HG03060 (cell line): Measurements from ENCODE around the gene RABL3.
"Not testable (repeated sequence)": the region's sequence is repeated elsewhere in the genome, so short reads cannot be mapped to it uniquely, and the experiment has no call there.

Source experiments
- ATAC-seq: cut with Tn5 transposase; IDR thresholded peaks from one replicate; pipeline ENCODE4 v1.9.1; 2021; ENCODE audit warnings: low read depth, moderate number of reproducible peaks; ENCODE audit not compliant: unreplicated experiment

Gene RABL3, protein sequence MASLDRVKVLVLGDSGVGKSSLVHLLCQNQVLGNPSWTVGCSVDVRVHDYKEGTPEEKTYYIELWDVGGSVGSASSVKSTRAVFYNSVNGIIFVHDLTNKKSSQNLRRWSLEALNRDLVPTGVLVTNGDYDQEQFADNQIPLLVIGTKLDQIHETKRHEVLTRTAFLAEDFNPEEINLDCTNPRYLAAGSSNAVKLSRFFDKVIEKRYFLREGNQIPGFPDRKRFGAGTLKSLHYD

DNA sequence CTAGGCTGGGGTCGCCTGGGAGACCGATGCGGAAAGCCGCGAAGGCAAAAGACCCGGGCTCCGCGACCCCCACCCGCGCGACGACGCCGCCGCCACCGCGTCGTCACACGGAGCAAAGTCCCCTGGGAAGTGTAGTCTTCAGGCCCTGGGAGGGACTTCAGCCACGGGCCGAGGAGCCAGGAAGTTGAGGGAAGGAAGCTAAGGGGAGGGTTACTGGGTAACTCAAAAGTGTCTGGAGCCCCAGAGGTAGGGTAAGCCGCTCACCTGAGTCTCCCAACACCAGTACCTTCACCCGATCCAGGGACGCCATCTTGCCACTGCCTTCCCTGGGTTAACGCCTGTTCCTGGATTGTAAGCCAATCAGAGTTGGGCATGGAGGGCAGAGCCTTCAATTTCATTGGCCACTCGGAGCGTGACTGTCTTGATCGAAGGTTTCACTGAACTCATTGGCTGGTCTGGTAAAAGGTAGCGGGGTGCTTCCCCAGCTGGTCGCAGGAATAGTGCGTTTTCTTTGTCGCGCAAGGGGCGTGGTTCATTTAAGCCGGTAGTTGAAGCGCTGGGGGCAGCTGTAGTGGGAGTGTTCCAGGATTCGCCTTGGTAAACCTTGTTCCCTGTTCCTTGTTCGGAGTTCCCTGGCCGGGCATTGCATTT, at the start of gene RABL3, which contains the start of gene GTF2E1:
Gene RABL3 (minus strand): TSS at position 319 of the 651 bp plus-strand sequence. CDS start 9 bp downstream, at position 310.
Gene GTF2E1 (plus strand): TSS at position 547 of the 651 bp plus-strand sequence. CDS start 7,809 bp downstream, outside the sequence.
- peak; percentile 99 for ATAC-seq

DNA sequence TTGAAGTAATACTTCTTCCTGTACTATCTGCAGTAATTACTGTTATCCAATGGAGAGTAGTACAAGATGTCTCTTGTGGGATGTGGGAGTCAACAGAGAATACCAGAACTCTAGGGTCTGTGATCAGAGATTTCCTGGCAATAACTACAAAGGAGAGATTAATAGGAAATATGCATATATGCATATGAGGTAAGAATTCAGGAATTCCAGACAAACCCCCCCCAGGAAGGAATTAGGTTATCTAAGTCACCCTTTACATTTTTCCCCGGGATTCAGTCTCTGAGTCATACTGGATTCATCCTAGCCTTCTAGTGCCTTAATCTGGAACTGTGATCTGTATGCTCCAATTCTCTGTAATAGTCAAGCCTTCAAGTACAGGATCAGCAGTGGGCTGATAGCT, 49.6 kb upstream of the RABL3 start:
- no peak for ATAC-seq

- ATAC-seq = no peak
These were observed 48.7 kb upstream of the RABL3 start for GRCh38 chr3:120791010-120791409.

- ATAC-seq = peak; percentile 57
These were observed 43.5 kb upstream of the RABL3 start for GRCh38 chr3:120785832-120786231.

DNA sequence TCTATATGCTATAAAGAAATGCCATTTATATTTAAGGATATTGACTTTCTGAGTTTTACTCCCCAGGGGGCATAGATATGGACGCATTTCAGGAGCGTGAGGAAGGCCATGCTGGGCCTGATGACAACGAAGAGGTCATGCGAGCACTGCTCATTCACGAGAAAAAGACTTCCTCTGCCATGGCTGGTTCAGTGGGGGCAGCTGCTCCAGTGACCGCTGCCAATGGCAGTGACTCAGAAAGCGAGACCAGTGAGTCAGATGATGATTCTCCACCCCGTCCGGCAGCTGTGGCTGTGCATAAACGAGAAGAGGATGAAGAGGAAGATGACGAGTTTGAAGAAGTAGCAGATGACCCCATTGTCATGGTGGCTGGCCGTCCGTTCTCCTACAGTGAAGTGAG, 38.7 kb upstream of the RABL3 start:
- ATAC-seq = peak; percentile 95

DNA sequence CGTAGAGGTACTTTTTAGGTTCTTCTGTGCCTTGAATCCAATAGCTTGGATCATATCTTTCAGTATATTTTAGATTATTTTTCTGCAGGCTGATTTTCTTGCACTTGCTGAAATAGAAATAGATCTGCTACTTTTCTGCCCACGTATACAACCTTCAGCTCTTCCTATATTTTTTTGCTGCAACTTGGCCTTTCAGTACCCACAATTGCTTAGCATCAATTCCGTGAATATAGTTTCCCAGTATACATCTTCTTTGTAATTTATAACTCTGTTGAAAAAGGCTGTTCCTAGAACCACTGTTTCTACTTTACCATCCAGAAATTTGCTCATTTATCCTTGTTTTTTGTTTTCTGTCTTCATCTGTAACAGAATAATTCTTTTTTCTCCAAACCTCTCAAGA, 36.5 kb upstream of the RABL3 start:
- ATAC-seq = no peak

- ATAC-seq = no peak
These were observed 33.1 kb upstream of the RABL3 start for GRCh38 chr3:120775411-120775810.

GRCh38 chr3:120773932-120774331, 31.6 kb upstream of the RABL3 start:
- peak; percentile 82 for ATAC-seq

DNA sequence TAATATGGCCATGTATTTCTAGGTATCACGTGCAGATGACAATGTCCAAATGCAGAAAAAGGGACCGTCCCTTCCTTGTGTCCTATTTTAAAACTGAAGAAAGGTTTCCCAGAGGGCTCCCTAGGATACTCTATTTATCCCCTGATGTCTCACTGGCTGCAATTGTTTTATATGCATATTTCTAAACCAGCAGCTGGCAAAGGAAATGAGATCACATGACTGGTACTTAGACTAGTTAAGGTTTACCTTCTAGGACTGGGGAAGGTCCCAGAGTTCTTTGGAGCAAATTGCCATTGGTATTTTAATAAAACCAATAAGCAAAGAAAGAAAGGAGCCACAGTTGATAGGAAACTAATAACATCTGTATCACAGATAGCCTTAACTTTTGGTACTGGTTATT, 29.8 kb upstream of the RABL3 start:
- ATAC-seq = no peak

DNA sequence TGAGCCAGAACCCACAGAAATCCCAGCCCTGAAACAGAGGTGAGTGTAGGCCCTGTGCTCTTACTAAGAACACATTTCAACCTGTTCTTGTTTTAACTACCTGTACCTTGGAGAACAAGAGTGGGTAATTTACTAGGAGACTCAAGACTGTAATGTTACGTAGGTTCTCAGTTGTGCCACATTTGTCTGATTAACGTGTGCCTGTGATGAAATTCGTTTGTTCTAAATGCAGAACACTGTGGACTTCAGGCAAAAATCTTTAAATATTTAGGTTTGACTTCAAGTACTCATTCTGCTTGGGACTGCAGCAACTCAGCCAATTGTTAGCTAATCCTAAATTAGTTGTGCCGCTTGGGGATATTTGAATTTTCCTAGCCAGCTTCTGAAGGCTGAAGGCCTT, 28.6 kb upstream of the RABL3 start:
- no peak for ATAC-seq

- ATAC-seq = no peak
These were observed 27.1 kb upstream of the RABL3 start for GRCh38 chr3:120769436-120769835.

DNA sequence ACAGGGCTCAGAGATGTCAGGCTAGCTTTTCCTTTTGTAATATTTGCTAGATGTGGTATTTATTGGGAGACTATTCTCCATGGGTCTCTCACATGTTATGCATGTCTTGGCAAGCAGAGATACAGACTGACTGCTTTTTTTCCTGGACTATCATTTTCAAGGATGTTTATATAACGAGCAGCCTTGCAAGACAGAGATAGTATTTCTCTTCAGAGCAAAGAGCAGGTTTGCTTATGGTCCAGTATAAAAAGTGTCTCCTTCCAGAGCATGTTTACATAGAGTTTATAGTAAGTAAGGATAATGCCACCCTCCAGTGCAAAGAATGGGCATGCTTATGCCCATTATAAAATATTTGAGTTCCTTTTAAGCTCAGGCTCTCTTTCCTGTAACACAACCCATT, 24.8 kb upstream of the RABL3 start:
- ATAC-seq = no peak

DNA sequence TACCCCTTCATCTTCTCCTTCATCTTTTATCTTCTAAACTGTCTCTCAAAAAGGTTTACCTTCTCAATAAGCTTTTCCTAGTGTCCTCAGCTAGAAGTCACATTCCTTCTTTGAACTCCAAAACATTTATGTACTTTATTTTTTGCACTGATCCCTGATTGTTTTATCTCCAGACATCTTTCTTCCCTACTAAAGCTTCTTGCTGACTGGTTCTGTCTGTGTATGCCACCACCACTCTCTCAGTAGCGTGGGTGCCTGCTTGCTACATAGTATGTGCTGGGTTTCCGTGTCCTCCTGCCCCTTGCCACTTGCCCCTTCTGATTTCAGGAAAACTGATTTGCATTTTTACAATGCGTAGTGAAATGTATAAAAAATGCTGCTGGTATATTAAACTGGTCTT, 24.3 kb upstream of the RABL3 start:
- no peak for ATAC-seq

GRCh38 chr3:120765830-120766493, 23.6 kb upstream of the RABL3 start:
- peak; percentile 33 for ATAC-seq

- no peak for ATAC-seq
These were observed 21.9 kb upstream of the RABL3 start for GRCh38 chr3:120764206-120764605.

DNA sequence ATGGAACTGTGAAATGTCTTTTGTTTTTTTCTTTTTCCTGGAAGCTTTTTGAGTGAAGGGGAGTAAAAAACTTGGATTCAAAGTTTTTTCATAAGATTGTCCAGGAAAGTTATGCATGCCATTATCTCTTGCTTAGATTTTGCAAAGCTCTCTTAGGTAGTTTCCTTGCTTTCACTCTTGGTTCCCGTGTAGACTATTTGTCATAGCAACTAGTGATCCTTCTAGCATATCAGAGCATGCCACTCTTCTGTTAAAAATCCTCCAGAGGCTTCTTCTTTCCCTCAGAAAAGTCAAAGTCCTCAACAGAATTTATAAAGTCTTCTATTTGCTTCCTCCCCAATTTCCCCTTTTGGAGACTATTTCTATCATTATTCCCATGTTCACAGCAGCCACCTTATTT, 21.3 kb upstream of the RABL3 start:
- ATAC-seq = peak; percentile 78

GRCh38 chr3:120762615-120763014, 20.3 kb upstream of the RABL3 start:
- ATAC-seq = no peak

DNA sequence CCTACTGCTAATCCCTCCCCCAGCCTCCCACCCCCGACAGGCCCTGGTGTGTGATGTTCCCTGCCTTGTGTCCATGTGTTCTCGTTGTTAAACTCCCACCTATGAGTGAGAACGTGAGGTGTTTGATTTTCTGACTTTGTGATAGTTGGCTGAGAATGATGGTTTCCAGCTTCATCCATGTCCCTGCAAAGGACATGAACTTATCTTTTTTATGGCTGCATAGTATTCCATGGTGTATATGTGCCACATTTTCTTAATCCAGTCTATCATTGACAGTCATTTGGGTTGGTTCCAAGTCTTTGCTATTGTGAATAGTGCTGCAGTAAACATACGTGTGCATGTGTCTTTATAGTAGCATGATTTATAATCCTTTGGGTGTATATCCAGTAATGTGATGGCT, 16.2 kb upstream of the RABL3 start:
- not testable (repeated sequence) for ATAC-seq

DNA sequence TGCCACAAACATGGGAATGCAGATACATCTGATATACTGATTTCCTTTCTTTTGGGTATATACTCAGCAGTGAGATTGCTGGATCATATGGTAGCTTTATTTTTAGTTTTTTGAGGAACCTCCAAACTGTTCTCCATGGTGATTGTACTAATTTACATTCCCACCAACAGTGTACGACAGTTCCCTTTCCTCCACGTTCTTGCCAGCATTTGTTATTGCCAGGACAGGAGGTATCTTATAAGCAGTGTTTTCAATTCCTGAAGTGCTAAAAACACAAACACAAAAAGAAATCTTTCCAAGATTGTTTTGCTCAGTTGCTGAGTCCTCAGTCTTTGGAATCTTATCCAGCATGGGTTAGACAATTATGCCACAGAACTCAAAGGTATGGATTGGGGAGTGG, 13.7 kb upstream of the RABL3 start:
- ATAC-seq = no peak

DNA sequence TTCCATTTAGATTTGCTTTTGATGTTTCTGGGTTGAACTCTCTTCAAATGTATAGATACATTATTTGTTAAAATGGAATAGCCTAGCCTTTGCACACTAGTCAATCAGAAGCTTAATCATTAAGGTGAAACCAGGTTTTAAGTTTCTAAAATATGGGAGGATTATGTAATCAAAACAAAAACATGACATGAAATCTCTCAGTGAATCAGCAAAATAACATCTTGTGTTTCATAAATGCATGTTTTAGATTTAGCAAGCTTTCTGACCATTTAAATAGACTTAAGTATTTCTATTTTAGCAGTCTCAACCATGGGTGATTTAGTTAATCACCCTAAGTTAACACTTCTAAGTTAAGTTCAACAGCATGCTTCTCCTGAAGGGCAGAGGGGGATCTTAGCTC, 11.5 kb upstream of the RABL3 start:
- ATAC-seq = no peak

GRCh38 chr3:120752865-120753264, 10.5 kb upstream of the RABL3 start:
- no peak for ATAC-seq

GRCh38 chr3:120752230-120752629, 9.9 kb upstream of the RABL3 start:
- ATAC-seq = no peak
